ENCODE data around the gene PATJ. TPM values are rescaled to one million over a fixed set of nuclear protein-coding genes. Genes with fewer than 3 reads are reported as not detected.

PATJ gene
- total RNA-seq, 1 donor from 2014 or later: 121 TPM

- no peak for ATAC-seq
- DNase-seq (ENCODE audit: missing footprints): no peak
- intact Hi-C loops (cut with DNase I): no loop called here
Observed at GRCh38 chr1:62092110-62092509, 349.8 kb downstream of the PATJ start.

- DNase-seq (ENCODE audit: missing footprints) (no peak), ATAC-seq (no peak)
- intact Hi-C loops (cut with DNase I): no loop called here
Observed at GRCh38 chr1:62093261-62093660, 351.0 kb downstream of the PATJ start.

- intact Hi-C loops (cut with DNase I): no loop called here
- DNase-seq (ENCODE audit: missing footprints) (no peak), ATAC-seq (no peak)
Observed at GRCh38 chr1:62097464-62097863, 355.2 kb downstream of the PATJ start.

- no peak for ATAC-seq
- intact Hi-C loops (cut with DNase I): no loop called here
- no peak for DNase-seq (ENCODE audit: missing footprints)
Observed at GRCh38 chr1:62100442-62100841, 358.2 kb downstream of the PATJ start.

GRCh38 chr1:62103846-62104245, 361.6 kb downstream of the PATJ start:
- intact Hi-C loops (cut with DNase I): no loop called here
- DNase-seq (ENCODE audit: missing footprints): no peak
- ATAC-seq: no peak

- intact Hi-C loops (cut with DNase I): no loop called here
Observed at GRCh38 chr1:62107923-62108322, 365.6 kb downstream of the PATJ start.

GRCh38 chr1:62109124-62109523, 366.8 kb downstream of the PATJ start:
- DNase-seq (ENCODE audit: missing footprints) (no peak), ATAC-seq (no peak)
- intact Hi-C loops (cut with DNase I): no loop called here

More at GRCh38 chr1:62107923-62108322, 365.6 kb downstream of the PATJ start:
- ATAC-seq (no peak), DNase-seq (ENCODE audit: missing footprints) (no peak)

- DNase-seq (ENCODE audit: missing footprints) (no peak), ATAC-seq (peak; percentile 57)
- intact Hi-C loops (cut with DNase I): no loop called here
Observed at GRCh38 chr1:62110198-62110817, 368.0 kb downstream of the PATJ start.

GRCh38 chr1:62111084-62111483, 368.8 kb downstream of the PATJ start:
- intact Hi-C loops (cut with DNase I): no loop called here
- DNase-seq (ENCODE audit: missing footprints) (no peak), ATAC-seq (no peak)

- ATAC-seq: no peak
- intact Hi-C loops (cut with DNase I): no loop called here
Observed at GRCh38 chr1:62113507-62113906, 371.2 kb downstream of the PATJ start.

GRCh38 chr1:62117018-62117750, 374.9 kb downstream of the PATJ start:
- ATAC-seq (no peak), DNase-seq (ENCODE audit: missing footprints) (no peak)
- intact Hi-C loops (cut with DNase I): no loop called here

More at GRCh38 chr1:62113507-62113906, 371.2 kb downstream of the PATJ start:
- no peak for DNase-seq (ENCODE audit: missing footprints)

GRCh38 chr1:62126579-62127290, 384.5 kb downstream of the PATJ start:
- DNase-seq (ENCODE audit: missing footprints) (no peak), ATAC-seq (no peak)
- intact Hi-C loops (cut with DNase I): no loop called here

GRCh38 chr1:62128745-62129144, 386.5 kb downstream of the PATJ start:
- no peak for DNase-seq (ENCODE audit: missing footprints)
- no peak for ATAC-seq
- intact Hi-C loops (cut with DNase I): no loop called here

GRCh38 chr1:62131093-62131725, 388.9 kb downstream of the PATJ start:
- intact Hi-C loops (cut with DNase I): loop anchor here (1.0 kb wide), 1 partner anchor 48 kb away; no protein-coding TSS in a partner anchor
- ATAC-seq (peak; percentile 43), DNase-seq (ENCODE audit: missing footprints) (no peak)

GRCh38 chr1:62138029-62138428, 395.7 kb downstream of the PATJ start:
- no peak for ATAC-seq
- no peak for DNase-seq (ENCODE audit: missing footprints)
- intact Hi-C loops (cut with DNase I): no loop called here

GRCh38 chr1:62139410-62139809, 397.1 kb downstream of the PATJ start:
- intact Hi-C loops (cut with DNase I): no loop called here
- ATAC-seq: no peak

GRCh38 chr1:62140666-62141065, 398.4 kb downstream of the PATJ start:
- intact Hi-C loops (cut with DNase I): no loop called here
- ATAC-seq: no peak
- no peak for DNase-seq (ENCODE audit: missing footprints)

More at GRCh38 chr1:62139410-62139809, 397.1 kb downstream of the PATJ start:
- DNase-seq (ENCODE audit: missing footprints): no peak

- intact Hi-C loops (cut with DNase I): no loop called here
- DNase-seq (ENCODE audit: missing footprints): no peak
- peak; percentile 45 for ATAC-seq
Observed at GRCh38 chr1:62142496-62142895, 400.2 kb downstream of the PATJ start.

GRCh38 chr1:62144238-62144831, 402.1 kb downstream of the PATJ start:
- DNase-seq (ENCODE audit: missing footprints): no peak
- no peak for ATAC-seq
- intact Hi-C loops (cut with DNase I): no loop called here

Data from Right ventricle myocardium inferior (tissue), 1 donor.